Measurements from ENCODE around the gene IRF3. TPM values are rescaled to one million over a fixed set of nuclear protein-coding genes. Genes with fewer than 3 reads are reported as not detected.

IRF3 gene
- total RNA-seq, 1 experiment from 2014 or later = 205 TPM

DNA sequence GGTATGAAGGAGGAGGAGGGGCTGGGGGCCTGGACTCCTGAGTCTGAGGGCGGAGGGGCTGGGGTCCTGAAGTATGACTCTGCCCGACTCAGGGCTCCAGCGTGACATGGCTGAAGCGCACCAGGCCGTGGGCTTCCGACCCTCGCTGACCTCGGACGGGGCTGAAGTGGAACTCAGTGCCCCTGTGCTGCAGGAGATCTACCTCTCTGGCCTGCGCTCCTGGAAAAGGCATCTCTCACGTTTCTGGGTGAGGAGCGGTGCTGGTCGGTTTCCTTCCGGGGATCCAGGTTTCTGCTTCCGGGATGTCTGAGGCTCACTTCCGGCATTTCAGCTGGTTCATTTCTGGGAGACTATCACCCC is 26.5 kb upstream of the IRF3 start:
- Histone ChIP-seq H2AFZ (ENCODE audit: low read length) (no peak overlapping the region), H2BK20ac (ENCODE audit: low read depth, low read length, poor library complexity, severe bottlenecking) (no peak overlapping the region), H4K91ac (ENCODE audit: insufficient read length, low read depth, low read length) (no peak overlapping the region), H3K18ac (ENCODE audit: insufficient read length, low read depth, low read length) (no peak overlapping the region), H3K14ac (ENCODE audit: insufficient read depth, low read length) (no peak overlapping the region), H3K79me2 (ENCODE audit: insufficient read depth, low read length) (no peaks in the 10 kb centered on the region), H2AK5ac (ENCODE audit: insufficient read length, low read length) (no peak overlapping the region), H3K27me3 (ENCODE audit: insufficient read depth, low read length) (no peaks in the 10 kb centered on the region), H4K5ac (ENCODE audit: insufficient read length, low read depth, low read length) (no peak overlapping the region), H2BK12ac (ENCODE audit: insufficient read length, low read depth, low read length) (no peak overlapping the region), H3K4me2 (ENCODE audit: insufficient read depth, insufficient read length, low read length) (peak overlapping the region; percentile 98), H4K8ac (replicated peaks; ENCODE audit: insufficient read length, low read depth, low read length) (no peak overlapping the region), H3K79me1 (ENCODE audit: insufficient read depth, low read depth, low read length, poor library complexity, severe bottlenecking) (no peaks in the 10 kb centered on the region), H3K23me2 (ENCODE audit: insufficient read length, low read depth, low read length, poor library complexity, severe bottlenecking) (peaks cover 19% of the 10 kb centered on the region), H3K9me3 (ENCODE audit: control insufficient read depth, low read depth, low read length) (no peaks in the 10 kb centered on the region), H2BK120ac (ENCODE audit: low read depth, low read length, poor library complexity, severe bottlenecking) (no peak overlapping the region), H3K9ac (ENCODE audit: extremely low read depth, insufficient read length, low read length) (no peak overlapping the region), H3K56ac (ENCODE audit: insufficient read length, low read depth, low read length) (no peak overlapping the region), H3K4ac (ENCODE audit: low read depth, low read length) (no peak overlapping the region), H3K23ac (ENCODE audit: insufficient read length, low read depth, low read length) (no peak overlapping the region), H2BK5ac (ENCODE audit: insufficient read length, low read length) (no peak overlapping the region), H3K4me1 (ENCODE audit: insufficient read depth, low read length) (peaks cover 10% of the 10 kb centered on the region; the same call in 1 of the 2 replicates), H4K20me1 (ENCODE audit: control insufficient read depth, insufficient read depth, insufficient read length) (no peaks in the 10 kb centered on the region), H2BK15ac (ENCODE audit: low read depth, low read length) (no peak overlapping the region), H3T11ph (ENCODE audit: low read length) (no peak overlapping the region), H3K27ac (ENCODE audit: insufficient read length, low read depth, low read length) (no peak overlapping the region)
- peaks cover 0 to 3% of the 10 kb centered on the region in 2 experiments; a peak in 1 of 5 replicates for H3K9me3 Mint-ChIP-seq
- H3K27ac Mint-ChIP-seq = peak overlapping the region in 1 of 3 experiments; percentile 34; a peak in 1 of 7 replicates
- DNase-seq = no peak
- peaks cover 21 to 37% of the 10 kb centered on the region in 2 experiments for H3K4me1 Mint-ChIP-seq
- H3K36me3 Mint-ChIP-seq (ENCODE audit: insufficient read depth in 1 of 3, low read depth in 3 of 3) = peaks cover 17 to 42% (median 34%) of the 10 kb centered on the region in 3 experiments
- no peak for TF ChIP-seq CTCF (conservative IDR thresholded peaks at IDR 0.05)
- no peaks in the 10 kb centered on the region; the same call in 1 of the 2 replicates for H3K27me3 Mint-ChIP-seq (ENCODE audit: low read depth)
- no CpG with 5 or more reads among the region's 16 CpGs for WGBS (ENCODE audit: extremely low coverage, insufficient read length, low lambda C conversion rate)
- H3K4me3 Mint-ChIP-seq = peak overlapping the region; percentile 83 to 98
